KBM-7 (cell line): ENCODE measurements around the gene GXYLT2.

Source experiments
- DNase-seq: peaks from one replicate; pipeline ENCODE4 v3.0.0-alpha.2; 2015
- in situ Hi-C: fragments of 300-500 bp; cut with MboI; formaldehyde crosslinking; loops from 2 replicates; pipeline ENCODE4 v1.14.3; 2020; ENCODE audit warnings: low sequenced_read_pairs, low pct_unique_long_range_greater_than_20kb, mixed read lengths

GXYLT2 gene

GRCh38 chr3:72962317-72962716 is 74.5 kb downstream of the GXYLT2 start:
- in situ Hi-C loops: no loop called here
- DNase-seq: no peak

DNA sequence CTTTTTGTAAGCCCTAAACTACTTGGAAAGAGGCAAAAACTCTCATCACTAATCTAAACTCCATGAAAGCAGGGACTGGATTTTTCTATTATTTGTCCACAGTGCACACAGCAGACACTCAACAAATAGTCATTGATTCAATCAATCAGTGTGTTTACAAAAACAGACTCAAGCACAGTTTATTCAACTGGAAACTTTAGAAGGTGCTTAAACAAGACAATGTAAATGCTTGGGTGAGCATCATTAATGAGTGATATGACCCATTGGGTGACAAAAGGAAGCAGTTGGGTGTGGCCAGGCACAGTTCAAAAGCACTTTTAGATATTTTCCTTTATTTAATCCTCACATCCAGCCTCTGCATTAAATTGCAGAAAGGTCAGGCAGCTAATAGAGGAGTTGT is 76.8 kb downstream of the GXYLT2 start:
- DNase-seq: no peak
- in situ Hi-C loops: no loop called here

DNA sequence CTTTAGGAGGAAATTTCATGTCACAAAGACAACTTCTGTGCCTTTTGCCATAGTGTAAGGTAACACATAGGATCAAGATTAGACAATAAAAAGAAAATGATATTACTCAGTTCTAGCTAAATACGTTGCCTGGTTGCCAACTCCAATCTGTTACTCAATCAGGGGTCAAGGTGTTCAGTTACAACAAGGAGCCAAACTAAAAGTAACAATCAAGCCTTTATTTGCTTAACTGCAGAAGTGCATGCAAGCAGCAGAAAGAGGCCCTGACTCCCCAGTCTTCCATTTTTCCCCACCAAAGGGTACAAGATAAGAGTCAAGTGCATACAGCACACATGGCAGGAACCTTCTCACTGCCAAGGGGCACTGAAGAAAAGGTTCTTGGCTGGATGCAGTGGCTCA is 80.4 kb downstream of the GXYLT2 start:
- no peak for DNase-seq
- in situ Hi-C loops: no loop called here

GRCh38 chr3:72969766-72970165 is 81.9 kb downstream of the GXYLT2 start:
- in situ Hi-C loops: no loop called here

DNA sequence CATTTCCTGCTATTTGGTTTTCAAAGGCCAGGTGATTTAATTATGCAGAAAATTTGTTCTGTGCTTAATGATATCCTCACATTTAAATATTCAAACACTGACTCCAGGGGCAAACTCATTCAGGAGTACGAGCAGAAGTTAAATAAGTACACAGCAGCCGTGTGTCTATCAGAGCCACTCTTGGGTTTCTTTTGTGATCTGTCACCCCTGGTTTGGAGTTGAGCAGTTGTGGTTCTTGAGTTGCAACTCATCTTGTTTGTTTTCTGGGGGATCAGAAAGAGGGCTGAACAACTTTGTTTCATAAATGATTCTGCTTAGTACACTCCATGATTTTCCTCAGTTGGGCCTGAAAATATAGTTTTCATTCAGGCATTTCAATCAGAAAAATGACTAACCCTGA is 83.1 kb downstream of the GXYLT2 start:
- no peak for DNase-seq
- in situ Hi-C loops: no loop called here

More at GRCh38 chr3:72969766-72970165, 81.9 kb downstream of the GXYLT2 start:
- no peak for DNase-seq

- no peak for DNase-seq
- in situ Hi-C loops: no loop called here
Measured at GRCh38 chr3:72972706-72973030, 84.8 kb downstream of the GXYLT2 start.

DNA sequence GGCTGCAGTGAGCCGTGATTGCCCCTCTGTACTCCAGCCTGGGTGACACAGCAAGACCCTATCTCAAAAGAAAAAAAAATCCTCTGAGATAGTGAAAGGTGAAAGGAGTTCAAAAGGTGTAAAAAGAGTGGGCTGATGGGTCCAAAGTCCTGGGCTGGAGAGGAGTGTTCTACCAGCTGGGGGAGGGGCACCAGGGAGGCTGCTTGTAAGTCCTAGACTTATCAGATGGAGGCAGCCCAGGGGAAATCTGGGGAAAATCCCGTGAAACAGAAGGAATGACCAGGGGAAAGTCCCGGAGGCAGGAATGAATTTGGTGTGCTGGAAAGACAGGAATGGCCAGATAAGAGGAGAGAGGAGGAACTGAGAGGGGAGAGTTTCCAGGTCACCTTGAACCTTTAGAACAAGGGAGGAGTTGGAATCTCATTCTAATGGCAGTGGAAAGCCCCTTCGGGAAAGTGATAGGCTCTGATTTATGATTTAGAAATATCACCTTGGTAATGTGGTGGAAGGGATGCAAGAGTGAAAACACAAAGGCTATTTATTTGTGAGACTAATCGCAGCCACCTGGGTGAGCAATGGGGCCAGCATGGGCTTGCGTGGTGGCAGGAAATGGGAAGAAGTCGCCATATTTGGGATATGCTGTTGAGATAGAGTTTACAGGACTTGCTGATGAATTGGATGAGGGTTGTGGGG is 85.3 kb downstream of the GXYLT2 start:
- in situ Hi-C loops: no loop called here
- no peak for DNase-seq

DNA sequence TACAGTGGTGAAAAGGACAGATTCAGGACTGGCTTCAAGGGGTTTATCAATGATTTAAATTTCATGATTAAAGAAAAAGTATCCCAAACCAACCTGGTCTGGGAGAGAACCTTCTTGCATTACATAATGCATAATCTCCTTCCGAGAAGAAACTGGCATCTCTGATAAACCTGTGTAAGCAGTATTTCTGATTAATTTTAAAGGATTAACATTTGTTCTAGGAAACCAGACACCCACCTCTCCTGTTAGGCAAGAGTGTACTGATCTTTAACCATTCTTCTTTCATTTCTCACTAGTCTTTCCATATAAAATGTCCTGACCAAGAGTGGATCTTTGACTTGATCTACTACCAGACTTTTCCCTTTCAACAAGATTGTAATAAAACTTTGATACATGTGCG is 85.9 kb downstream of the GXYLT2 start:
- in situ Hi-C loops: no loop called here
- no peak for DNase-seq

GRCh38 chr3:72974956-72975355 is 87.1 kb downstream of the GXYLT2 start:
- no peak for DNase-seq
- in situ Hi-C loops: no loop called here

GRCh38 chr3:72976281-72976741 is 88.5 kb downstream of the GXYLT2 start:
- in situ Hi-C loops: no loop called here
- no peak for DNase-seq

DNA sequence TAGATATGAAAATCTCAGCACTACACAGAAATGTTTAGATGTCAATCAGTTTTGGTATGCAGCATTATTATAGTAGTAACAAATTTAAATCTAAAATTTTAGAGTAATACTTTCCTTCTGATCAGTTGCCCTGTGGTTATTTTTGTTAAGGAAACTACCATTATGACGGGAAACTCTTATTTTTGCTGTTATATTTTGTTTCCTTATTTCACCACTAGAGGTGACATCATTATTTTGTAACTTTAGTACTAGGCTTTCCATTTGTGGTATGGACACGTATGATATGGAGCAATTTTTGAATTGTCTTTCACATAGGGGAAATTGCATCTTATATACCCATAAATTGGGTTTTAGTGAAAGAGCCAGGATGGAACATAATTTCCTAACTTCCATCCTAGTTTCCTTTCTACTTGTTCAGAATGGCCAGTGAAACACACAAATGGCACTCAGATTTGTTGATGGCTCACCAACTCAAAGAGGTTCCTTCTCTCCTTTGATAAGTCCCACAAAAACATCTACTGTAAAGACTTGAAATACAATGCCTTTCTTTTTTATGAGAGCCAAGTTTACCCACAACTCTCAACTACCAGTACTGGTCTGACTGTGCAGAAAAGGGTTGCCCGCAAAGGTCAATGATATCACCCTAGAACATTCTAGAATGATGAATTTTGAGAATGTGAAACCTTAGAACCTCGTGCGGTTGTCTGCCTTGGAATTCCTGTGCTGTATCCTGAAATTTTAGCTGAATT is 89.4 kb downstream of the GXYLT2 start:
- no peak for DNase-seq
- in situ Hi-C loops: no loop called here

- DNase-seq: peak; percentile 44
- in situ Hi-C loops: no loop called here
Measured at GRCh38 chr3:72982609-72983366, 94.9 kb downstream of the GXYLT2 start.

DNA sequence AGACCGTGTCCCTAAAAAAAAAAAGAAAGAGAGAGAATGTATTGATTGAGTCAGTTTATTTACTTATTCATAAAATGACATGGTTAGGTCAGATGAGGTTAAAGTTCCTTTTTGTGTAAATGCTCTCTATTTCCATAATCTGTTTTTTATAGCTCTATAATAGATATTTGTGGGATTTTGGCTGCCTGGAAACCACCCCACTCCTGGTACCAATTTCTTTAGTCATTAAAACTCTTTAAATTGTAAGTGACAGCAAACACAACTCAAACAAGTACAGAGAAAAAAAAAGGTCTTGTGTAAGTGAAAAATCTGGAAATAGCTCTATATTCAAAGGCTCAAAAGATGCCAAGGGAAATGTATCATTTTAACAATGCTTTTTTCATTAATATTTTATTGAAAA is 97.7 kb downstream of the GXYLT2 start:
- no peak for DNase-seq
- in situ Hi-C loops: no loop called here

DNA sequence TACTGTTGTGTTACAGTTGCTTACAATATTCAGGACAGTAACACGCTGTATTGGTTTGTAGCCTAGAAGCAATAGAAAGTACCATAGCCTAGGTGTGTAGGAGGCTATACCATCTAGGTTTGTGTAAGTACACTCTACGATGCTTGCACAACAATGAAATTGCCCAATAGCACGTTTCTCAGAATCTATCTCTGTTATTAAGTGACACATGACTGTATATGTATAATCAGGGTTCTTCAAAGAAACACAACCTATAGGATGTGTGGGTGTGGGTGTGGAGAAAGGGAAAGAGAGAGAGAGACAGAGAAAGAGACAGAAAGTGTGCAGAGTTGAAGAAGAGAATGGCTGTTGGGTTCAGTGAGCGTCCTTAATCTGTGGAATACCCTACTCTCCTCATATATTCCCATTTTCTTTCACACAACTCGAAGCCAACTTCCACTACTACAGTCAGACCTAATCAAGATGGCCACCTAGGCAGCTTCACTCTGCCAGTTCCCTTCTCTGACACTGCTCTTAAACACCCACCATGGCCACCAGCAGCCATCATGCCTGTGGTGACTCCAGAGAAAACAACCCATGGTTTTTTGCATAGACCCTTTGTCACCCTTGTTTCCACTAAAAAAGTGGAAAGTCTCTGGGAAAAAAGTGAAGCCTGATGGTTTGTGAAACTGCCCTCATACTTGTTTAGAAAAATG is 103.0 kb downstream of the GXYLT2 start:
- in situ Hi-C loops: no loop called here
- no peak for DNase-seq

DNA sequence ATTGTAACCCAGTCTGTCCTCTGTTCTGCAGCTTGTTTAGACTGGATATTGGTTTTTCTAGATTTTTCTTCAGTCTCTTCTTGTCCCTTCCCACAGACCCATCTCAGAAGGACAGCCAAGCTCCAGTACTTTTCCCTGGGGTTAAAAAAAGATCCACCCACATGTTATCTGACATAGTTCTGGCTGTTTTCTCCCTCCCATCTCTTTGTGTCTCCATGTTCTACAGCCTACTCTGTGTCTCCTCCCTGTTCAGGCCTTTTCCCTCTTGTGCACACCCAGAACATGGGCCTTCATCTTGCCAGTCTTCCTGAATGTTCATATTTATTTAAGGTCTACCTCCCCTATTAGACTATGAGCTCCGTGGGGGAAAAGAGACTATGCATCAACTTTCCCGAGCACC is 103.7 kb downstream of the GXYLT2 start:
- in situ Hi-C loops: no loop called here
- no peak for DNase-seq

GRCh38 chr3:72993391-72993790 is 105.5 kb downstream of the GXYLT2 start:
- DNase-seq: no peak
- in situ Hi-C loops: no loop called here

DNA sequence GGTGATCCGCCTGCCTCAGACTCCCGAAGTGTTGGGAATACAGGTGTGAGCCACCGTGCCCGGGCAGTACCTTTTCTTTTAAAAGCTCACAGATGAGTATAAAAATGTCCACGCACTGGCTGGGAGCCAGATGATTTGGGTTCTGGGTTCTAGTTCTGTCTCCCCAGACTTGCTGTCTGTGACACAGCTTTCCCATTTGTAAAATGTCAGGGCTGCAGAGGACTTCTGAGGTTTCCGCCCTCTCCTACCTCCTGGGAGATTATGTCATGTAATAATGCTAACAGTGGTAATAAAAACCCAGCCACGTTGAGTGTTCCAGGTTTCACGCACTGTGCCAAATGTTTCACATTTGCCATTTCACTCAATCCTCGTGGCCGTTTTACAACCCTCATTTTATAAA is 107.5 kb downstream of the GXYLT2 start:
- no peak for DNase-seq
- in situ Hi-C loops: no loop called here

- in situ Hi-C loops: no loop called here
Measured at GRCh38 chr3:72996121-72996472, 108.3 kb downstream of the GXYLT2 start.

GRCh38 chr3:72996473-72997333 is 108.9 kb downstream of the GXYLT2 start, which contains the start of gene PPP4R2:
TSS of gene PPP4R2 (plus strand) at chr3:72996811. CDS start at chr3:72997038, 227 bp downstream.
- in situ Hi-C loops: no loop called here
- peak; percentile 91 for DNase-seq

More at GRCh38 chr3:72996121-72996472, 108.3 kb downstream of the GXYLT2 start:
- DNase-seq: no peak
